Measurements from ENCODE around the gene ZNF653.
"Not testable (repeated sequence)": the region's sequence is repeated elsewhere in the genome, so short reads cannot be mapped to it uniquely, and the experiment has no call there.

ZNF653 gene

GRCh38 chr19:11480715-11481533 is 24.7 kb downstream of the ZNF653 start, which contains the start of gene ELAVL3:
ELAVL3 (minus strand) TSS chr19:11481046; CDS start chr19:11480608, 438 bp downstream.
- DNase-seq (ENCODE audit: low read depth, low spot score), result no peak
- Histone ChIP-seq H3K36me3 (ENCODE audit: insufficient read depth, low read length) (no peaks in the 10 kb centered on the region), H3K9me3 (ENCODE audit: low read depth, low read length) (no peaks in the 10 kb centered on the region), H3K27ac (no peak within 1 kb of the TSS), H3K9ac (ENCODE audit: insufficient read length) (no peak within 1 kb of the TSS), H3K4me3 (peak within 1 kb of the TSS; percentile 88)
- no peak for TF ChIP-seq POLR2AphosphoS5 (IDR thresholded peaks at IDR 0.05; ENCODE audit: borderline replicate concordance, low read depth, low read length)
- TF ChIP-seq EZH2 (IDR thresholded peaks at IDR 0.05), result no peak
- no peak for TF ChIP-seq FOXP2 (optimal IDR thresholded peaks at IDR 0.05; ENCODE audit: control extremely low read depth, extremely low read length, insufficient read depth)

GRCh38 chr19:11479898-11480714 is 25.5 kb downstream of the ZNF653 start:
- H3K27ac ChIP-seq, result no peak overlapping the region
- no peaks in the 10 kb centered on the region for H3K9me3 ChIP-seq (ENCODE audit: low read depth, low read length)
- H3K4me3 ChIP-seq, result peak overlapping the region; percentile 53
- H3K9ac ChIP-seq (ENCODE audit: insufficient read length), result no peak overlapping the region
- H3K36me3 ChIP-seq (ENCODE audit: insufficient read depth, low read length), result no peaks in the 10 kb centered on the region
- TF ChIP-seq POLR2AphosphoS5 (IDR thresholded peaks at IDR 0.05; ENCODE audit: borderline replicate concordance, low read depth, low read length) (no peak), EZH2 (IDR thresholded peaks at IDR 0.05) (no peak), FOXP2 (optimal IDR thresholded peaks at IDR 0.05; ENCODE audit: control extremely low read depth, extremely low read length, insufficient read depth) (no peak)
- DNase-seq (ENCODE audit: low read depth, low spot score), result no peak

- no peak overlapping the region for H3K4me3 ChIP-seq
Measured at GRCh38 chr19:11479090-11479897, 26.3 kb downstream of the ZNF653 start.

GRCh38 chr19:11478167-11479089 is 27.2 kb downstream of the ZNF653 start:
- H3K36me3 ChIP-seq (ENCODE audit: insufficient read depth, low read length), result no peaks in the 10 kb centered on the region
- H3K4me3 ChIP-seq, result no peak overlapping the region
- no peak overlapping the region for H3K9ac ChIP-seq (ENCODE audit: insufficient read length)
- TF ChIP-seq FOXP2 (optimal IDR thresholded peaks at IDR 0.05; ENCODE audit: control extremely low read depth, extremely low read length, insufficient read depth) (no peak), EZH2 (IDR thresholded peaks at IDR 0.05) (no peak), POLR2AphosphoS5 (IDR thresholded peaks at IDR 0.05; ENCODE audit: borderline replicate concordance, low read depth, low read length) (no peak)
- no peak overlapping the region for H3K27ac ChIP-seq
- H3K9me3 ChIP-seq (ENCODE audit: low read depth, low read length), result no peaks in the 10 kb centered on the region
- DNase-seq (ENCODE audit: low read depth, low spot score), result no peak

More at GRCh38 chr19:11479090-11479897, 26.3 kb downstream of the ZNF653 start:
- TF ChIP-seq FOXP2 (optimal IDR thresholded peaks at IDR 0.05; ENCODE audit: control extremely low read depth, extremely low read length, insufficient read depth), result no peak
- TF ChIP-seq POLR2AphosphoS5 (IDR thresholded peaks at IDR 0.05; ENCODE audit: borderline replicate concordance, low read depth, low read length), result no peak
- no peak for TF ChIP-seq EZH2 (IDR thresholded peaks at IDR 0.05)
- H3K27ac ChIP-seq, result no peak overlapping the region
- H3K9me3 ChIP-seq (ENCODE audit: low read depth, low read length), result no peaks in the 10 kb centered on the region
- no peaks in the 10 kb centered on the region for H3K36me3 ChIP-seq (ENCODE audit: insufficient read depth, low read length)
- no peak for DNase-seq (ENCODE audit: low read depth, low spot score)
- H3K9ac ChIP-seq (ENCODE audit: insufficient read length), result no peak overlapping the region

GRCh38 chr19:11475861-11476260 is 29.8 kb downstream of the ZNF653 start:
- TF ChIP-seq EZH2 (IDR thresholded peaks at IDR 0.05) (no peak), POLR2AphosphoS5 (IDR thresholded peaks at IDR 0.05; ENCODE audit: borderline replicate concordance, low read depth, low read length) (no peak), FOXP2 (optimal IDR thresholded peaks at IDR 0.05; ENCODE audit: control extremely low read depth, extremely low read length, insufficient read depth) (no peak)
- Histone ChIP-seq H3K4me3 (no peak overlapping the region), H3K27ac (no peak overlapping the region), H3K9ac (ENCODE audit: insufficient read length) (no peak overlapping the region), H3K9me3 (ENCODE audit: low read depth, low read length) (no peaks in the 10 kb centered on the region), H3K36me3 (ENCODE audit: insufficient read depth, low read length) (no peaks in the 10 kb centered on the region)
- no peak for DNase-seq (ENCODE audit: low read depth, low spot score)

GRCh38 chr19:11475343-11475742 is 30.3 kb downstream of the ZNF653 start:
- DNase-seq (ENCODE audit: low read depth, low spot score); H3K9ac ChIP-seq (ENCODE audit: insufficient read length); H3K4me3 ChIP-seq; H3K27ac ChIP-seq; H3K36me3 ChIP-seq (ENCODE audit: insufficient read depth, low read length); H3K9me3 ChIP-seq (ENCODE audit: low read depth, low read length): not testable (repeated sequence)

- Histone ChIP-seq H3K36me3 (ENCODE audit: insufficient read depth, low read length) (no peaks in the 10 kb centered on the region), H3K27ac (no peak overlapping the region), H3K9me3 (ENCODE audit: low read depth, low read length) (no peaks in the 10 kb centered on the region), H3K9ac (ENCODE audit: insufficient read length) (no peak overlapping the region), H3K4me3 (no peak overlapping the region)
- DNase-seq (ENCODE audit: low read depth, low spot score), result no peak
- TF ChIP-seq FOXP2 (optimal IDR thresholded peaks at IDR 0.05; ENCODE audit: control extremely low read depth, extremely low read length, insufficient read depth) (no peak), EZH2 (IDR thresholded peaks at IDR 0.05) (no peak), POLR2AphosphoS5 (IDR thresholded peaks at IDR 0.05; ENCODE audit: borderline replicate concordance, low read depth, low read length) (no peak)
Measured at GRCh38 chr19:11473725-11474124, 31.9 kb downstream of the ZNF653 start.

GRCh38 chr19:11468266-11468845 is 37.3 kb downstream of the ZNF653 start:
- not testable (repeated sequence) for H3K36me3 ChIP-seq (ENCODE audit: insufficient read depth, low read length); DNase-seq (ENCODE audit: low read depth, low spot score); H3K9me3 ChIP-seq (ENCODE audit: low read depth, low read length); H3K27ac ChIP-seq; H3K4me3 ChIP-seq; H3K9ac ChIP-seq (ENCODE audit: insufficient read length)
